Astrocyte (in vitro differentiated cells and primary cell): ENCODE measurements around the gene FANK1.
"Not testable (repeated sequence)": the region's sequence is repeated elsewhere in the genome, so short reads cannot be mapped to it uniquely, and the experiment has no call there.

Source experiments
- CTCF ChIP-seq: IDR thresholded peaks from 2 replicates; pipeline ENCODE4 v1.5.1; 2011; ENCODE audit warnings: low read depth, mild to moderate bottlenecking, inconsistent platforms, low read length, moderate library complexity; ENCODE audit not compliant: insufficient read depth
- EZH2 ChIP-seq: IDR thresholded peaks from 2 replicates; pipeline ENCODE4 v1.6.1; 2012; ENCODE audit warnings: mild to moderate bottlenecking, low read length, inconsistent platforms; ENCODE audit not compliant: insufficient read depth

GRCh38 chr10:125927265-125927664 lies 30.9 kb downstream of the FANK1 start:
- not testable (repeated sequence) for TF ChIP-seq CTCF, EZH2
